IMR-90 (cell line): ENCODE results near the gene CECR2. TPM values are rescaled to one million over a fixed set of nuclear protein-coding genes. Genes with fewer than 3 reads are reported as not detected.

Experiments
- ATAC-seq: fragments of 200-7000 bp; cut with Tn5 transposase; 2 replicates; pipeline ENCODE4 v1.9.1; 2020; ENCODE audit warnings: low read depth, mild to moderate bottlenecking, moderate library complexity
- BruUV-seq: library from RNA; stranded (reverse); fragments of 400-500 nt; replicated peaks from 2 replicates; lab custom pipeline; 2021; lab: Mats Ljungman, UMichigan
- CTCF ChIA-PET: fragments of 300-600 bp; formaldehyde crosslinking; extraction: SDS; loops from one replicate; lab custom pipeline; 2021; ENCODE audit warnings: antibody characterized with exemption; lab: Yijun Ruan, JAX
- POLR2A ChIA-PET: fragments of 300-600 bp; sonication (Branson Sonifier 250); formaldehyde crosslinking; loops from one replicate; lab custom pipeline; 2022; ENCODE audit warnings: antibody characterized with exemption; ENCODE audit not compliant: unreplicated experiment; lab: Charles Lee
- DNase-seq: peaks from one replicate; pipeline ENCODE4 v3.0.0; 2013
- H2AFZ ChIP-seq: replicated peaks from 2 replicates; pipeline ENCODE3; 2013; ENCODE audit warnings: low read length, mild to moderate bottlenecking; ENCODE audit not compliant: poor library complexity
- H2AK5ac ChIP-seq: 2 replicates; pipeline ENCODE4 v1.6.1; 2013; ENCODE audit warnings: low read depth, low read length, inconsistent platforms
- H2AK9ac ChIP-seq: replicated peaks from 2 replicates; pipeline ENCODE3; 2013; ENCODE audit warnings: mild to moderate bottlenecking, low read depth, low read length, moderate library complexity; ENCODE audit not compliant: poor library complexity
- H2BK120ac ChIP-seq: 2 replicates; pipeline ENCODE4 v1.6.1; 2013; ENCODE audit warnings: low read depth, low read length, inconsistent platforms
- H2BK15ac ChIP-seq: 3 replicates; pipeline ENCODE4 v1.6.1; 2013; ENCODE audit warnings: low read depth, low read length, inconsistent platforms
- H2BK20ac ChIP-seq: 2 replicates; pipeline ENCODE4 v1.6.1; 2013; ENCODE audit warnings: low read depth, mild to moderate bottlenecking, inconsistent platforms, low read length, moderate library complexity
- H2BK5ac ChIP-seq: 2 replicates; pipeline ENCODE4 v1.6.1; 2013; ENCODE audit warnings: mild to moderate bottlenecking, low read depth, low read length, inconsistent platforms; ENCODE audit not compliant: poor library complexity, severe bottlenecking
- H3K14ac ChIP-seq: replicated peaks from 2 replicates; pipeline ENCODE4 v1.6.1; 2013; ENCODE audit warnings: low read depth, low read length, inconsistent platforms
- H3K18ac ChIP-seq: 2 replicates; pipeline ENCODE4 v1.6.1; 2013; ENCODE audit warnings: low read depth, low read length, control low read depth
- H3K23ac ChIP-seq: 2 replicates; pipeline ENCODE4 v1.6.1; 2013; ENCODE audit warnings: low read depth, low read length, inconsistent platforms
- H3K27ac ChIP-seq: 2 replicates; pipeline ENCODE4 v1.5.1; 2013; ENCODE audit warnings: mild to moderate bottlenecking, control low read depth, low read length; ENCODE audit not compliant: insufficient read depth
- H3K27me3 ChIP-seq: 2 replicates; pipeline ENCODE4 v1.6.1; 2013; ENCODE audit warnings: low read length; ENCODE audit not compliant: control insufficient read depth, insufficient read depth
- H3K36me3 ChIP-seq: 2 replicates; pipeline ENCODE4 v1.6.1; 2013; ENCODE audit warnings: low read length, mixed read lengths; ENCODE audit not compliant: control insufficient read depth, insufficient read depth
- H3K4ac ChIP-seq: 2 replicates; pipeline ENCODE4 v1.6.1; 2013; ENCODE audit warnings: low read depth, low read length, inconsistent platforms
- H3K4me1 ChIP-seq: 2 replicates; pipeline ENCODE4 v1.6.1; 2013; ENCODE audit warnings: low read length, mixed read lengths; ENCODE audit not compliant: control insufficient read depth, insufficient read depth
- H3K4me2 ChIP-seq: 2 replicates; pipeline ENCODE4 v1.6.1; 2013; ENCODE audit warnings: low read depth, mild to moderate bottlenecking, control low read depth, low read length, moderate library complexity
- H3K4me3 ChIP-seq: 2 replicates; pipeline ENCODE4 v1.5.1; 2013; ENCODE audit warnings: low read depth, mild to moderate bottlenecking, control low read depth, low read length, moderate library complexity; ENCODE audit not compliant: insufficient read depth
- H3K56ac ChIP-seq: 2 replicates; pipeline ENCODE4 v1.6.1; 2013; ENCODE audit warnings: low read length, inconsistent platforms; ENCODE audit not compliant: insufficient read depth; ENCODE audit errors: extremely low read depth
- H3K79me1 ChIP-seq, 2 experiments: 2 replicates each; pipeline ENCODE4 v1.6.1; 2013; ENCODE audit warnings: low read length in 2 of 2, inconsistent platforms in 1 of 2, low read depth in 1 of 2
- H3K9ac ChIP-seq: 2 replicates; pipeline ENCODE4 v1.6.1; 2013; ENCODE audit warnings: low read depth, low read length, control low read depth
- H3K9me1 ChIP-seq: 2 replicates; pipeline ENCODE4 v1.6.1; 2013; ENCODE audit warnings: low read length, inconsistent platforms; ENCODE audit not compliant: insufficient read depth
- H3K9me3 ChIP-seq: 2 replicates; pipeline ENCODE4 v1.6.1; 2013; ENCODE audit warnings: low read length; ENCODE audit not compliant: control insufficient read depth, insufficient read depth
- H4K20me1 ChIP-seq: 2 replicates; pipeline ENCODE4 v1.6.1; 2013; ENCODE audit warnings: low read length, inconsistent platforms; ENCODE audit not compliant: insufficient read depth
- H4K5ac ChIP-seq: 2 replicates; pipeline ENCODE4 v1.6.1; 2013; ENCODE audit warnings: mild to moderate bottlenecking, low read depth, low read length, control low read depth
- H4K8ac ChIP-seq, 2 experiments: 2 replicates each; pipeline ENCODE4 v1.6.1; 2013; ENCODE audit warnings: low read depth in 2 of 2, low read length in 2 of 2, control low read depth in 1 of 2, inconsistent platforms in 1 of 2
- H4K91ac ChIP-seq: 2 replicates; pipeline ENCODE4 v1.6.1; 2013; ENCODE audit warnings: low read depth, low read length, inconsistent platforms; ENCODE audit not compliant: insufficient read depth
- CEBPB ChIP-seq: IDR thresholded peaks from 2 replicates; pipeline ENCODE4 v1.6.1; 2012; ENCODE audit warnings: low read depth, low read length, improper control_type of control experiment
- MAFK ChIP-seq: IDR thresholded peaks from 2 replicates; pipeline ENCODE4 v1.6.1; 2012; ENCODE audit warnings: low read depth, low read length, improper control_type of control experiment
- POLR2A ChIP-seq: IDR thresholded peaks from 2 replicates; pipeline ENCODE4 v1.6.1; 2012; ENCODE audit warnings: mild to moderate bottlenecking, low read depth, low read length
- SMC3 ChIP-seq: fragments of 150-350 bp; IDR thresholded peaks from 2 replicates; pipeline ENCODE4 v1.6.1; 2016; ENCODE audit warnings: low read depth, mild to moderate bottlenecking, antibody characterized with exemption, low read length, moderate library complexity
- WGBS, 2 experiments: methylation state at CpG; one replicate each; pipeline versions ENCODE4 v1.1.5 to v1.1.7; 2013; ENCODE audit warnings: missing lambda C conversion rate in 2 of 2; ENCODE audit not compliant: insufficient read length in 1 of 2; ENCODE audit errors: extremely low coverage in 2 of 2; 5-methylcytosine and 5-hydroxymethylcytosine counted together
- dilution Hi-C: fragments of 300-500 bp; cut with HindIII; formaldehyde crosslinking; loops from one replicate; pipeline ENCODE4 v1.14.3; 2018; ENCODE audit warnings: low sequenced_read_pairs; ENCODE audit not compliant: unreplicated experiment
- in situ Hi-C: fragments of 300-500 bp; cut with MboI; formaldehyde crosslinking; loops from 3 replicates; pipeline ENCODE4 v1.14.3; 2019; ENCODE audit warnings: low sequenced_read_pairs, inconsistent platforms, mixed read lengths
- intact Hi-C: fragments of 100-400 bp; cut with micrococcal nuclease; formaldehyde crosslinking; loops from 2 replicates; pipeline ENCODE4 v1.10.0; 2022
- polyA plus RNA-seq, 3 experiments: library from polyadenylated mRNA; depleted of rRNA; stranded (reverse); fragments of >200 nt; gene quantifications; 2 replicates each; pipeline ENCODE4 v1.2.3, GENCODE V29; 2012; ENCODE audit warnings: low replicate concordance in 1 of 3
- total RNA-seq: library from RNA; depleted of rRNA; stranded (reverse); fragments of >200 nt; gene quantifications from 2 replicates; pipeline ENCODE4 v1.2.3, GENCODE V29; 2012

CECR2 gene
- total and polyA plus RNA-seq, 2 of the 4 experiments (the other 2 are of a cell fraction), result under 0.01 TPM; not detected in 1

DNA sequence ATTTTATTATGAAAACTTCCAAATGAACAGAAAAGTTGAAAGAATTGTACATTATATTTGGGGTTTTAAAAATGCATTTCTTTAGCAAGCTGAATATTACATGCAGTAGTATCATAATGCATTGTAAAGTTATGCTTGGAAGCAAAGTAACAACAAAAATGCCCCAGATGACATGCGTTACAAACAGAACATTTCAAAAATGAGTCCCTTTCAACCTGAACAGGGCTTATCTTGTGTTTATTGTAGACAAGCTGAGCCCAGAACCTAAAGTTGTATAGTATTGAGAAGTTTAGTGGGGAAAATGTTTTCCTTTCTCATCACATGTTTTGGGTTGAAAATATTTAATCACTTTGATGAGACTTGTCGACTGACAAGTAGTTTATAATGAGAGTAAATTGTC is 68.8 kb downstream of the CECR2 start:
- Histone ChIP-seq H3K9me1 (no peaks in the 10 kb centered on the region), H3K27me3 (peaks cover 7% of the 10 kb centered on the region), H2BK5ac (no peak overlapping the region), H2BK20ac (no peak overlapping the region), H3K56ac (no peak overlapping the region), H3K23ac (no peak overlapping the region), H3K79me1 (no peaks in the 10 kb centered on the region), H4K8ac (no peak overlapping the region), H4K91ac (no peak overlapping the region), H4K5ac (no peak overlapping the region), H3K14ac (no peak overlapping the region), H4K20me1 (no peaks in the 10 kb centered on the region), H3K4me3 (no peak overlapping the region), H3K27ac (no peak overlapping the region), H3K4me1 (no peaks in the 10 kb centered on the region), H2BK15ac (no peak overlapping the region), H2BK120ac (no peak overlapping the region), H3K4ac (no peak overlapping the region), H3K18ac (no peak overlapping the region), H2AFZ (no peak overlapping the region), H2AK9ac (no peak overlapping the region), H3K4me2 (no peak overlapping the region), H3K36me3 (no peaks in the 10 kb centered on the region), H3K9ac (no peak overlapping the region), H2AK5ac (no peak overlapping the region), H3K9me3 (no peaks in the 10 kb centered on the region)
- POLR2A ChIA-PET, result no interaction called here
- dilution Hi-C loops, result no loop called here
- no CpG with 5 or more reads among the region's 2 CpGs for WGBS, 2 experiments
- DNase-seq, result no peak
- intact Hi-C loops, result loop anchor here (10.0 kb wide), 1 partner anchor 63 kb away; no protein-coding TSS in a partner anchor
- CTCF ChIA-PET, result no interaction called here
- no TSS peak for BruUV-seq
- TF ChIP-seq SMC3 (no peak), POLR2A (no peak), MAFK (no peak), CEBPB (no peak)
- ATAC-seq, result no peak
- in situ Hi-C loops, result no loop called here
